Lung (tissue), 12 donors: ENCODE data around the gene CYB5A. TPM values are rescaled to one million over a fixed set of nuclear protein-coding genes. Genes with fewer than 3 reads are reported as not detected.

Experiments
- ATAC-seq: fragments of 200-7000 bp; cut with Tn5 transposase; one replicate; pipeline ENCODE4 v1.9.1; 2020; ENCODE audit warnings: moderate number of reproducible peaks; ENCODE audit not compliant: insufficient read depth, low FRiP score
- DNase-seq, 3 donors: peaks; one replicate each; pipeline ENCODE4 v3.0.0-alpha.2; 2013 to 2017
- H3K27ac ChIP-seq, 2 donors: one replicate each; pipeline ENCODE4 v1.5.1; 2013; ENCODE audit warnings: mild to moderate bottlenecking in 2 of 2, moderate library complexity in 2 of 2, control low read depth in 1 of 2, inconsistent platforms in 1 of 2, low read depth in 1 of 2, low read length in 1 of 2
- H3K27me3 ChIP-seq, 3 donors: one replicate each; pipeline ENCODE4 v1.5.1; 2013; ENCODE audit warnings: low read length in 2 of 3; ENCODE audit not compliant: control insufficient read depth in 3 of 3, insufficient read depth in 3 of 3
- H3K36me3 ChIP-seq, 4 donors: one replicate each; pipeline ENCODE4 v1.5.1; 2013; ENCODE audit warnings: low read length in 4 of 4, mild to moderate bottlenecking in 1 of 4, moderate library complexity in 1 of 4; ENCODE audit not compliant: control insufficient read depth in 4 of 4, insufficient read depth in 4 of 4
- H3K4me1 ChIP-seq, 5 donors: one replicate each; pipeline ENCODE4 v1.5.1; 2013; ENCODE audit warnings: low read length in 5 of 5, mild to moderate bottlenecking in 2 of 5, moderate library complexity in 1 of 5; ENCODE audit not compliant: control insufficient read depth in 5 of 5, insufficient read depth in 5 of 5
- H3K4me3 ChIP-seq: one replicate; pipeline ENCODE4 v1.5.1; 2013; ENCODE audit warnings: mild to moderate bottlenecking, control low read depth, moderate library complexity
- H3K9ac ChIP-seq, 2 donors: one replicate each; pipeline ENCODE4 v1.5.1; 2013; ENCODE audit warnings: low read length in 2 of 2, control low read depth in 1 of 2; ENCODE audit not compliant: insufficient read depth in 1 of 2
- H3K9me3 ChIP-seq, 4 donors: one replicate each; pipeline ENCODE4 v1.5.1; 2013; ENCODE audit warnings: low read length in 3 of 4, mild to moderate bottlenecking in 1 of 4, moderate library complexity in 1 of 4; ENCODE audit not compliant: control insufficient read depth in 4 of 4, insufficient read depth in 3 of 4
- CTCF ChIP-seq: IDR thresholded peaks from 2 replicates; pipeline ENCODE4 v1.5.1; 2012; ENCODE audit warnings: mild to moderate bottlenecking; ENCODE audit errors: control extremely low read depth, extremely low read depth
- WGBS, 2 donors: extraction: QIAGEN DNeasy Blood & Tissue Kit; methylation state at CpG; one replicate each; pipeline ENCODE4 v1.1.7; 2013; 5-methylcytosine and 5-hydroxymethylcytosine counted together
- polyA plus RNA-seq, 2 donors: library from polyadenylated mRNA; stranded (reverse); fragments of 200-250 nt; gene quantifications; one replicate each; pipeline ENCODE4 v1.2.1, GENCODE V29; 2013
- total RNA-seq, 2 donors: library from RNA; depleted of rRNA in 1 of 2; stranded (reverse); fragments of >200 nt in 1 of 2; gene quantifications; one replicate each; pipeline ENCODE4 v1.2.1, GENCODE V29; 2014 to 2021
- donor health status: control.
- donor health status: control.
- donor health status: Bipolar disorder and iron deficiency.
- donor health status: healthy.
- donor health status: DM: yes; HTN: yes; CAD: no.

CYB5A gene
- total and polyA plus RNA-seq, 4 donors: 408 to 853 (median 522) TPM

GRCh38 chr18:74281011-74281979 lies 10.5 kb downstream of the CYB5A start:
- Histone ChIP-seq H3K4me3 (no peak overlapping the region), H3K9me3 (no peaks in the 10 kb centered on the region), H3K4me1 (peaks cover 29 to 41% (median 36%) of the 10 kb centered on the region in 5 donors), H3K27me3 (no peaks in the 10 kb centered on the region), H3K36me3 (peaks cover 0 to 4% (median 0%) of the 10 kb centered on the region in 4 donors), H3K27ac (peak overlapping the region; percentile 71 to 77), H3K9ac (peak overlapping the region in 1 of 2 donors; percentile 11)
- ATAC-seq (no peak), DNase-seq (no peak)
- TF ChIP-seq CTCF: no peak
- 55 to 59% methylated on average over 4 of the region's 4 CpGs for WGBS, 2 donors

- peaks cover 0 to 4% (median 0%) of the 10 kb centered on the region in 4 donors for H3K36me3 ChIP-seq
- no peak overlapping the region for H3K9ac ChIP-seq
- H3K27me3 ChIP-seq: no peaks in the 10 kb centered on the region
- ATAC-seq (no peak), DNase-seq (no peak)
- peak overlapping the region in 1 of 2 donors; percentile 65 for H3K27ac ChIP-seq
- WGBS, 2 donors: 90 to 95% methylated on average over 7 of the region's 7 CpGs
- no peak for TF ChIP-seq CTCF
- H3K9me3 ChIP-seq: no peaks in the 10 kb centered on the region
- no peak overlapping the region for H3K4me3 ChIP-seq
- peaks cover 29 to 38% (median 35%) of the 10 kb centered on the region in 5 donors for H3K4me1 ChIP-seq
Measured at GRCh38 chr18:74278983-74279382, 12.8 kb downstream of the CYB5A start.

GRCh38 chr18:74278058-74278457 lies 13.7 kb downstream of the CYB5A start:
- Histone ChIP-seq H3K9me3 (no peaks in the 10 kb centered on the region), H3K36me3 (peaks cover 0 to 4% (median 2%) of the 10 kb centered on the region in 4 donors), H3K27me3 (no peaks in the 10 kb centered on the region), H3K9ac (no peak overlapping the region), H3K4me1 (peaks cover 22 to 40% (median 29%) of the 10 kb centered on the region in 5 donors), H3K27ac (peak overlapping the region in 1 of 2 donors; percentile 40), H3K4me3 (no peak overlapping the region)
- 70 to 83% methylated on average over 7 of the region's 7 CpGs for WGBS, 2 donors
- ATAC-seq (no peak), DNase-seq (no peak)
- TF ChIP-seq CTCF: no peak
